Adrenal gland (tissue), 5 donors: Measurements from ENCODE around the gene GLYR1.

Source experiments
- CTCF ChIP-seq, 6 experiments: fragments of 450-650 bp in 4 of 6; fragments of 200-600 bp in 2 of 6; sonication (generic) in 1 of 6; IDR thresholded peaks; 1 replicate in 5 of 6; 2 replicates in 1 of 6; pipeline versions ENCODE4 v1.5.1 to v1.8.0; 2016 to 2021; ENCODE audit warnings: antibody characterized with exemption in 6 of 6, mild to moderate bottlenecking in 2 of 6, moderate library complexity in 1 of 6
- POLR2A ChIP-seq, 2 donors: fragments of 450-650 bp; IDR thresholded peaks; one replicate each; pipeline ENCODE4 v1.6.1; 2017; ENCODE audit warnings: antibody characterized with exemption in 2 of 2, mild to moderate bottlenecking in 2 of 2, moderate library complexity in 1 of 2
- donor health status: DM: no; HTN: no; CAD: no.

GRCh38 chr16:4783951-4784336, 63.1 kb downstream of the GLYR1 start:
- TF ChIP-seq CTCF (IDR thresholded peaks at IDR 0.05) (no peak), POLR2A (IDR thresholded peaks at IDR 0.05) (no peak)
